HepG2 (cell line): ENCODE results near the gene CACNA1H. TPM values are rescaled to one million over a fixed set of nuclear protein-coding genes. Genes with fewer than 3 reads are reported as not detected.

ENCODE experiments used
- ATAC-seq: fragments of 200-7000 bp; cut with Tn5 transposase; 3 replicates; pipeline ENCODE4 v1.9.1; 2020; ENCODE audit warnings: mild to moderate bottlenecking, moderate library complexity
- BruUV-seq: library from RNA; stranded (reverse); fragments of 400-500 nt; replicated peaks from 2 replicates; lab custom pipeline; 2021; lab: Mats Ljungman, UMichigan
- CTCF ChIA-PET: fragments of 300-600 bp; formaldehyde crosslinking; extraction: SDS; loops from one replicate; lab custom pipeline; 2021; ENCODE audit warnings: low total read pairs, inconsistent platforms, low intra/inter-chr PET ratio; lab: Yijun Ruan, JAX
- POLR2A ChIA-PET: fragments of 350-600 bp; sonication (Branson Sonifier 250); formaldehyde crosslinking; loops from one replicate; lab custom pipeline; 2020; ENCODE audit warnings: antibody characterized with exemption, inconsistent platforms; lab: Yijun Ruan, JAX
- DNase-seq: peaks from one replicate; pipeline ENCODE4 v3.0.0-alpha.2; 2015; ENCODE audit warnings: low spot score
- FAIRE-seq: peaks from 3 replicates; lab custom pipeline; 2011; peaks lifted over from hg19 to GRCh38; lab: Jason Lieb, UNC
- H2AFZ ChIP-seq: one replicate; pipeline ENCODE4 v1.6.1; 2011; ENCODE audit warnings: low read length, inconsistent platforms
- H3K27ac ChIP-seq: fragments of 300-600 bp; 3 replicates; pipeline ENCODE4 v1.8.0; 2011; ENCODE audit warnings: mixed run types, mild to moderate bottlenecking, mixed read lengths, low read length, inconsistent platforms; ENCODE audit not compliant: insufficient read depth; ENCODE audit errors: extremely low read length
- H3K27me3 ChIP-seq, 2 experiments: fragments of 200-600 bp in 1 of 2; 2 replicates in 1 of 2; 3 replicates in 1 of 2; pipeline versions ENCODE4 v1.6.0 to v1.8.0; 2011; ENCODE audit warnings: low read length in 2 of 2, mild to moderate bottlenecking in 2 of 2, moderate library complexity in 2 of 2, inconsistent platforms in 1 of 2; ENCODE audit not compliant: insufficient read depth in 2 of 2, control insufficient read depth in 1 of 2
- H3K36me3 ChIP-seq, 2 experiments: fragments of 200-600 bp in 1 of 2; replicated peaks in 1 of 2; 2 replicates in 1 of 2; 3 replicates in 1 of 2; pipeline versions ENCODE4 v1.5.1 to v1.8.0; 2011; ENCODE audit warnings: low read length in 2 of 2, inconsistent platforms in 1 of 2; ENCODE audit not compliant: insufficient read depth in 2 of 2, control insufficient read depth in 1 of 2
- H3K4me1 ChIP-seq: 2 replicates; pipeline ENCODE4 v1.5.1; 2012; ENCODE audit warnings: low read length, inconsistent platforms; ENCODE audit not compliant: insufficient read depth
- H3K4me2 ChIP-seq: 2 replicates; pipeline ENCODE4 v1.6.0; 2011; ENCODE audit warnings: low read depth, low read length, inconsistent platforms
- H3K4me3 ChIP-seq, 3 experiments: fragments of 200-600 bp in 1 of 3; sonication (generic), shearing (Covaris generic) in 1 of 3; replicated peaks in 1 of 3; 2 replicates each; pipeline ENCODE4 v1.5.1; 2011 to 2016; ENCODE audit warnings: low read length in 3 of 3, inconsistent platforms in 2 of 3, low read depth in 2 of 3, mild to moderate bottlenecking in 2 of 3, control low read depth in 1 of 3, mixed read lengths in 1 of 3; ENCODE audit not compliant: insufficient read depth in 1 of 3
- H3K79me2 ChIP-seq: one replicate; pipeline ENCODE4 v1.6.1; 2011; ENCODE audit warnings: low read length, inconsistent platforms; ENCODE audit not compliant: insufficient read depth
- H3K9ac ChIP-seq: 2 replicates; pipeline ENCODE4 v1.6.0; 2011; ENCODE audit warnings: mild to moderate bottlenecking, low read depth, low read length, inconsistent platforms; ENCODE audit not compliant: insufficient read depth
- H3K9me3 ChIP-seq: 2 replicates; pipeline ENCODE4 v1.5.1; 2012; ENCODE audit warnings: mild to moderate bottlenecking, low read length
- H4K20me1 ChIP-seq: 2 replicates; pipeline ENCODE4 v1.6.0; 2011; ENCODE audit warnings: inconsistent platforms, mild to moderate bottlenecking, low read length, moderate library complexity; ENCODE audit not compliant: insufficient read depth
- ESRRA ChIP-seq: sonication (generic); formaldehyde crosslinking; IDR thresholded peaks from 2 replicates; pipeline ENCODE4 v1.5.1; 2020; ENCODE audit warnings: mild to moderate bottlenecking, low read depth, missing genetic modification reagents
- GLMP ChIP-seq: sonication (generic); formaldehyde crosslinking; IDR thresholded peaks from 2 replicates; pipeline ENCODE4 v1.9.0; 2021; ENCODE audit warnings: missing genetic modification reagents, mild to moderate bottlenecking, borderline replicate concordance
- HDAC2 ChIP-seq: sonication (generic); formaldehyde crosslinking; IDR thresholded peaks from 2 replicates; pipeline ENCODE4 v1.4.0; 2020; ENCODE audit warnings: missing genetic modification reagents
- HNF1B ChIP-seq: sonication (generic); formaldehyde crosslinking; IDR thresholded peaks from 2 replicates; pipeline ENCODE4 v1.5.1; 2020; ENCODE audit warnings: mild to moderate bottlenecking, moderate library complexity, missing genetic modification reagents
- KAT7 ChIP-seq: IDR thresholded peaks from 2 replicates; pipeline ENCODE4 v1.6.1; 2018; ENCODE audit warnings: borderline replicate concordance, missing compliant biosample characterization
- POLR2AphosphoS2 ChIP-seq: IDR thresholded peaks from 2 replicates; pipeline ENCODE4 v1.6.1; 2011; ENCODE audit warnings: low read depth, low read length, improper control_type of control experiment
- TFDP1 ChIP-seq: IDR thresholded peaks from 2 replicates; pipeline ENCODE4 v1.6.1; 2016; ENCODE audit warnings: missing compliant biosample characterization, missing genetic modification reagents, borderline replicate concordance
- ZBTB26 ChIP-seq: IDR thresholded peaks from 2 replicates; pipeline ENCODE4 v1.6.1; 2016; ENCODE audit warnings: missing compliant biosample characterization, missing genetic modification reagents, borderline replicate concordance
- ZFP91 ChIP-seq: sonication (generic); formaldehyde crosslinking; IDR thresholded peaks from 2 replicates; pipeline ENCODE4 v1.9.0; 2022; ENCODE audit warnings: missing genetic modification reagents, mild to moderate bottlenecking, borderline replicate concordance
- ZNF550 ChIP-seq: sonication (generic); formaldehyde crosslinking; IDR thresholded peaks from 2 replicates; pipeline ENCODE4 v1.4.0; 2020; ENCODE audit warnings: mild to moderate bottlenecking, missing genetic modification reagents, borderline replicate concordance
- ZNF710 ChIP-seq: sonication (generic); formaldehyde crosslinking; IDR thresholded peaks from 2 replicates; pipeline ENCODE4 v1.5.0; 2020; ENCODE audit warnings: mild to moderate bottlenecking, missing genetic modification reagents, borderline replicate concordance
- ZSCAN21 ChIP-seq: sonication (generic); formaldehyde crosslinking; IDR thresholded peaks from 2 replicates; pipeline ENCODE4 v1.8.0; 2022; ENCODE audit warnings: mild to moderate bottlenecking, missing genetic modification reagents, moderate library complexity, borderline replicate concordance
- WGBS: methylation state at CpG from one replicate; pipeline ENCODE4 v1.1.6; 2017; ENCODE audit warnings: low lambda C conversion rate; 5-methylcytosine and 5-hydroxymethylcytosine counted together
- in situ Hi-C: cut with HindIII; loops from 2 replicates; pipeline ENCODE4 v1.10.0; 2017; ENCODE audit warnings: low pct_unique_long_range_greater_than_20kb; ENCODE audit not compliant: extremely low pct_ligation_motif_present
- intact Hi-C: fragments of 100-400 bp; cut with micrococcal nuclease; formaldehyde crosslinking; loops from one replicate; pipeline ENCODE4 v1.10.0; 2022; ENCODE audit not compliant: unreplicated experiment
- polyA plus RNA-seq, 8 experiments: library from polyadenylated mRNA; depleted of rRNA in 3 of 8; stranded (reverse) in 7 of 8; unstranded in 1 of 8; fragments of >200 nt; fragmentation: Illumina TruSeq in 4 of 8; extraction: Trizol in 4 of 8; gene quantifications; 2 replicates each; pipeline versions ENCODE4 v1.2.1 to v1.2.3, GENCODE V29; 2011 to 2016; ENCODE audit warnings: low read depth in 4 of 8, missing spikeins in 1 of 8, mixed read lengths in 1 of 8; ENCODE audit not compliant: insufficient read depth in 1 of 8
- total RNA-seq, 5 experiments: library from RNA; depleted of rRNA; stranded (reverse); fragments of >200 nt; fragmentation: Illumina TruSeq; extraction: Trizol; gene quantifications; 2 replicates each; pipeline ENCODE4 v1.2.3, GENCODE V29; 2016; ENCODE audit warnings: low read depth in 1 of 5

CACNA1H gene
- total and polyA plus RNA-seq, 2 of the 13 experiments (the other 11 are each of a cell fraction or from before 2014, with no cell fraction given) = 0.40 to 1.8 TPM

GRCh38 chr16:1159973-1160772 lies 7.3 kb downstream of the CACNA1H start:
- H2AFZ ChIP-seq = no peak overlapping the region
- H3K4me1 ChIP-seq = peaks cover 44% of the 10 kb centered on the region
- peak overlapping the region in 1 of 3 experiments; percentile 49; a peak in 2 of 6 replicates for H3K4me3 ChIP-seq
- H3K79me2 ChIP-seq = no peaks in the 10 kb centered on the region
- H3K9me3 ChIP-seq = no peaks in the 10 kb centered on the region
- FAIRE-seq = peak; percentile 78
- 57% methylated on average over 20 of the region's 56 CpGs for WGBS
- peaks cover 5 to 79% of the 10 kb centered on the region in 2 experiments for H3K27me3 ChIP-seq
- H3K4me2 ChIP-seq = peak overlapping the region; percentile 59
- no peak overlapping the region for H3K27ac ChIP-seq
- 0 out of 2 replicates have a peak, but pooled peaks cover 5% of the 10 kb centered on the region for H4K20me1 ChIP-seq
- ChIA-PET POLR2A (interaction anchor here (0.7 to 1.4 kb wide), 2 partner anchors 15 to 24 kb away, joined by 3 read pairs; no protein-coding TSS in a partner anchor), CTCF (no interaction called here)
- in situ Hi-C loops = no loop called here
- peak; percentile 83 for DNase-seq
- no peak overlapping the region; the same call in 1 of the 2 replicates for H3K9ac ChIP-seq
- no TSS peak for BruUV-seq
- intact Hi-C loops = no loop called here
- ATAC-seq = peak; percentile 59
- H3K36me3 ChIP-seq = no peaks in the 10 kb centered on the region
- TF ChIP-seq ZNF710 (CRISPR knock-in tag) (no peak), HDAC2 (CRISPR knock-in tag) (peak; percentile 62; the same call in 1 of the 2 replicates), POLR2AphosphoS2 (no peak), ZFP91 (CRISPR knock-in tag) (peak; percentile 83), HNF1B (CRISPR knock-in tag) (no peak), KAT7 (CRISPR knock-in tag) (no peak), ZSCAN21 (no peak), ESRRA (CRISPR knock-in tag) (peak; percentile 62; the same call in 1 of the 2 replicates), GLMP (CRISPR knock-in tag) (no peak), ZNF550 (CRISPR knock-in tag) (no peak), ZBTB26 (no peak), TFDP1 (CRISPR knock-in tag) (no peak)
